ENCODE data around the gene MDH2.
"Not testable (repeated sequence)": the region's sequence is repeated elsewhere in the genome, so short reads cannot be mapped to it uniquely, and the experiment has no call there.

The MDH2 gene

DNA sequence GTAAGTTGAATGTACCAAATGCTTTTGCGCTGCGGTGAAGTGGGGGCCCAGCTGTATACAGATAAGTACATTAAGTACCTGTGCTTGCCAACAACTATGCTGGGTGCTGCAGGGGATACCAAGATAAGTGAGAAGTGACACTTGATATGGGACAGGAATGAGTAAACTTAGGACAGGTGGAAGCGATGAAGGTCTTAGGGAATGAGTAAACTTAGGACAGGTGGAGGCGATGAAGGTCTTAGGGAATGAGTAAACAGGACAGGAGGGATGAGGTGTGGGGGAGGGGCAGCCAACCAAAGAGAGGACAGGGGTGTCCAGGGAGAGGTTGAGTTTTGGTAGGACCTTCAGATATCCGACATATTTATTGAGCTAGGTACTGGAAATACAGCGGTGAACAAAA, 1.4 kb downstream of the MDH2 start:
- peak; percentile 12 for DNase-seq

DNA sequence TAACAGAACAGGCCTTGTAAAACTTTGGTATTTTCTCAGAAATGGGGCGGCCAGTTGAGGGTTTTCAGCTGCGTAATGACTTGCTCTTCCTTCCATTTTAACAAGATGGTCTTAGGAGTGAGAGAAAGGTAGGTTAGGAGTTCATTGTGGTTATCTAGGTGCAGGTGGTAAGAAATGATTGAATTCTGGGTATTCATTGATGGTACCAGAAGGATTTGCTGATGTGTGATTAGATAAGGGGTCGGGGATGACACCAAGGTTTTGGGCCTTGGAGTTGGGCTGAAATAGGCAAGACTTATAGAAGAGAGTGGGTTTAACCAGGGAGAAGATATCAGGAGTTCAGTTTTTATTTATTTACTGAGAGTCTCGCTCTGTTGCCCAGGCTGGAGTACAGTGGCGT, 2.6 kb downstream of the MDH2 start:
- DNase-seq = no peak

DNA sequence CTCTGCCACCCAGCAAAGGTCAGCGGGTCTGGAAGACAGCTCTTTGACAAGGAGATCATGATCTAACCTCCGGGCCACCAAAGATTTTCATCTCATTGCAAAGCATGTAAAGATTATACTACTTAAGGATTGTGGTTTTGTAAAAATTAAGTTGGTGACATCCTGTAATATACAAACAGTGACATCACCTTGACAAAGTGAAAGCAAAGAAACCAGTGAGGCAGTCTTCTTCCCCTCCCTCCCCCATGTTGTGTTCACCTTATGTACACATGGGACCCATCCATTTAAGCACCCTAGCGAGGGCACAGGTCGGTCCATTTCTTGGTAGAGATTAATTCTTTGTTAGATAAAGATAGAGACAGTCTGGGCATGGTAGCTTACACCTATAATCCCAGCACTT, 3.9 kb downstream of the MDH2 start:
- DNase-seq = no peak

DNA sequence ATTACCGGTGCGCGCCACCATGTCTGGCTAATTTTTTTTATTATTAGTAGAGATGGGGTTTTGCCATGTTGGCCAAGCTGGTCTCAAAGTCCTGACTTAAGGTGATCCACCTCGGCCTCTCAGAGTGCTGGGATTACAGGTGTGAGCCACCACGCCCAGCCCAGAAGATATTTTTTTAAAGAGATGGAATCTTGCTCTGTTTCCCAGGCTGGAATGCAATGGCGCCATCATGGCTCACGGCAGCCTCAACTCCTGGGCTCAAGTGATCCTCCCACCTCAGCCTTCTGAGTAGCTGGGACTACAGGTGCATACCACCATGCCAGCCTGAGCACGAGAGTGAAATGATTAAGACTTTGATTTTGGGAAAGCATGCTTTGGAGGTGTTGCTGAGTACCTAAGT, 4.8 kb downstream of the MDH2 start:
- not testable (repeated sequence) for DNase-seq

DNA sequence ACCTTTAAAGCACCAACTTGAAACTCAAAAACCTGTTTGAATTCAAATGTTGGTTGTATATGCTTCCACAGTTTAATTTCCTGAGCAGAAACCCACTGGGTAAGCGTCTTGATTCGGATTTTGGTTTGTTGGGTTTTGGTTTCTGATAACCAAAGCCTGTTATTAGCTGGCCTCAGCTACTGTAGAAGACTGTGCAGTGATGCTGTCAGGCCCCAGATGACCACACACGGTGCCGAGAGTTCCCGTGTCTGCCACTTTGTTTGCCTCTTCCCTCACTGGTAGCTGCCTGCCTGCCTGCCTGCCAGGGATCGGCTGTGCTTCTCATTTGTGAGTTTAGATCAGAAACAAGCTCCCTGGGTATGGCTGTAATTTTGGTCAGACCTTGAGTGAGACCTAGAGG, 5.6 kb downstream of the MDH2 start:
- DNase-seq = no peak

DNA sequence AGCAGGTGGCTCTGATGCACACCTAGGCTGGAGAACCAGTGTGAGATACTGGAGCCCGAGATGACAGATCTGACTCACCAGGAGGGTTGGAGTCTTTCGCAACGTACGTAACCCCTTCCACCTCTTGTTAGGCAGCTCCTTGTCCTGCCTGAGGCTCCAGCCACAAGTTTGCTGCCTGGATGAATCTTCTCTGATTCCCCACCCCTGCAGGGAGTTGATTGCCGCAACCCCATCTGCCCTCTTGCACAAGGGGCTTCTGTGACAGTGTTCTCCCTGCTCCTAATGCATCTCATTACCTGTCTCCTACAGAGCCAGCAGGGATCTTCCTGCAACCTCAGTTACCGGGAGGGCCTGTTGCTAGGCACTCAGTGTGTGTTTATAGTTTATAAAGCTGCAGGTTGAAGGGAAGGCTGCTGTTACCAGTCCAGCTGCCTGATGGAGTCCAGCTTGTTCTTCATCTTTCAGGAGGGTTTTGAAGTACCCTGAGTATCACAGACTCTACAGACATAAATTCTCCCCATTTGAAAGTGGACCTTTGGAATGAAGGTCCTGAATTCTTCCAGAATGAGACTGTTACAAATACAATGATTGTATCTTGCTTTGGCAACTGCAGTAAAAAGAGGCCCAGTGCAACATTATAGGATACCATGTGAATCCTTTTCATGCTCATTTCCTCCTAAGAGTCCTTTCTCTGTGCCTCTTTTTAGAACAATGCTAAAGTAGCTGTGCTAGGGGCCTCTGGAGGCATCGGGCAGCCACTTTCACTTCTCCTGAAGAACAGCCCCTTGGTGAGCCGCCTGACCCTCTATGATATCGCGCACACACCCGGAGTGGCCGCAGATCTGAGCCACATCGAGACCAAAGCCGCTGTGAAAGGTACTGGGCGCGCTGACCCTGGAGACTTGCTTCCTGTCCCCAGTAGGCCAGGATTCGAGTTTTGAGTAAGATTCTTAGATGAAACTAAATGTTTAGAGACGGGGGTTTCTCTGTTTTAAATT, 6.5 kb downstream of the MDH2 start:
- peak; percentile 6 for DNase-seq

DNA sequence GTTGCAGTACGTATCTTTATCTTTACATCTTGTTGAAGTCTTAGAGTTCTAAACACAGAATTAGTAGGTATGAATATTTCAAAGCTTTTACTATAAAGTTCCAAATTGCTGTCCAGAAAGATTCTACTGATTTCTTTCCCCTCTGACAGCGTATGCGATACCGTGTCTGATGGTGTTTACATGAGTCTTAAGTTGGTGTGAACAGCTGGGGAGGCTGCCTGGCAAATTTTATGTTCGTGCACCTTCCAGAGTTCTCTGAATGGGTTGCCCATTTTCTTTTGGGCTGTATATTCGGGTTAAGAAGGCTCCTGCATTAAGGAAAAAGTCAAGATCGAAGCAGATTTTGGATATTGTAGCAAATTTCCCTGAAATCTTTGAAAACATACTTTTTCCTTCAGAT, 8.3 kb downstream of the MDH2 start:
- DNase-seq = no peak

DNA sequence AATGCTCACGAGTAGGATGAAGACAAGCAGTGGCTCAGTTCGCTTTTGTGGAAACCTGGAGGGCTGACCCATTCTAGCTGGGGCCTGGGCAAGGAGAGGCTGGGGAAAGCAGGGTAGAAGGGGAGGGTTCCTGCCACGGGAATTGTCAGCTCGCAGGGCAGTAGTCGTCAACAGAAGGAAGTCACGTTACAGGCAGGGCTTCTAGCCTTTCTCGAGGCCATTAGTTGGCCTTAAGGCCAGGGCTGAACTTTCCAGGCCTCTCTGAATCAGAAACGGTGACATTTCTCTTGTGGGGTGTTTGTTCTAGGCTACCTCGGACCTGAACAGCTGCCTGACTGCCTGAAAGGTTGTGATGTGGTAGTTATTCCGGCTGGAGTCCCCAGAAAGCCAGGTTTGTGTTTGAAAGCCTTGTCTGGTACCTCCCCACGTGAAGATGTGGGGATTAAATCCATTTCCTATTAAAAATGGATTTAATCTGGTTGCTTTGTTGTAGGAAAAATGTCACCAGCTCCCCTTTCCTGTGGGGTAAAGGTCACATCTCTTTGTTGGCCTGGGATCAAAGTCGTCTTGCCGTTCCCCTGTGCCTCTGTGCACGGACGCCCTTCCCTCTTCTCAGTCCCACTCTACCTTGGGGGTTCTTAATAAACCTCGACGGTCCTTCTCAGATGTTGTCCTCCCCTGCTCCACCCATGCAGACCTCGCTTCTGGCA, 9.4 kb downstream of the MDH2 start:
- DNase-seq = no peak

DNA sequence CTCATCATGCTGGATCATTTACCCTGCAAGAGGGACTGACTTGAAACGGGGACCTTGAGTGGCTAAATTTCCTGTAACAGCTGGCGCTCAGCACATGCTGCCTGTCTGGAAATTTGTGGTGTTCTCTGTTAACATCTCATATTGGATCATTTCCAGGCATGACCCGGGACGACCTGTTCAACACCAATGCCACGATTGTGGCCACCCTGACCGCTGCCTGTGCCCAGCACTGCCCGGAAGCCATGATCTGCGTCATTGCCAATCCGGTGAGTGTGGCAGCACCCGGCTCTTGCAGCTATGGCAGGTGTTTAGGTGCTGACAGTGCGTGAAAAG, 9.9 kb downstream of the MDH2 start:
- DNase-seq = no peak

DNA sequence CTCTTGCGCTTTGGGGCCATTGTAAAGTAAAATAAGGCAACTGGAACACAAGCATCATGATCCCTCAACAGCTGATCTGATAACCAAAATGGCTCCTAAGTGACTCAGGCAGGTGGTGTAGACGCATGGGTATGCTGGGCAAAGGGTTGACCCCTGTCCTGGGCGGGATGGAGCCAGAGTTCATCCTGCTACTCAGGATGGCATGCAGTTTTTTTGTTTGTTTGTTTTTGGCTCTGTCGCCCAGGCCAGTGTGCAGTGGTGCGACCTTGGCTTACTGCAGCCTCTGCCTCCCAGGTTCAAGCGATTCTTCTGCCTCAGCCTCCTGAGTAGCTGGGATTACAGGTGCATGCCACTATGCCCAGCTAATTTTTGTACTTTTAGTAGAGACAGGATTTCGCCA, 10.8 kb downstream of the MDH2 start:
- DNase-seq = not testable (repeated sequence)

DNA sequence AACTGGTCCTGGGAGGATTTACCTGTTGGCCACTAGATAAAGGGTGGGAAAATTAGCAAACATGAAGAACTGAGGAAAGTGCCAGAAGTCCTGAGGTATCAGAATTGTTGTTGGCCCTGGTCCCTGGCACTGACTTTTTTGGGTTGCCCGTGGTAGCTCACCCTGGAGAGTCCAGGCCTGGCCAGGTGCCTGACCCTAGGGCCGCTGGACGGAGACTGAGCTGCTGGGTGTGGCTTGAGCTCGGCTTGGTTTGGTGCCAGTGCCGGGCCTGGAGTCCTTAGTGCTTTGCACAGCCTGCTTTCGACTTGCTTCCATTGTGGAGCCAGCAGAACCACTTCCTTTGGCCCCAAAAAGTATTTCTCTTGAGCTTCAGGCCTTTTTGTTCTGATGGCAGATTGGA, 12.9 kb downstream of the MDH2 start:
- DNase-seq = no peak

DNA sequence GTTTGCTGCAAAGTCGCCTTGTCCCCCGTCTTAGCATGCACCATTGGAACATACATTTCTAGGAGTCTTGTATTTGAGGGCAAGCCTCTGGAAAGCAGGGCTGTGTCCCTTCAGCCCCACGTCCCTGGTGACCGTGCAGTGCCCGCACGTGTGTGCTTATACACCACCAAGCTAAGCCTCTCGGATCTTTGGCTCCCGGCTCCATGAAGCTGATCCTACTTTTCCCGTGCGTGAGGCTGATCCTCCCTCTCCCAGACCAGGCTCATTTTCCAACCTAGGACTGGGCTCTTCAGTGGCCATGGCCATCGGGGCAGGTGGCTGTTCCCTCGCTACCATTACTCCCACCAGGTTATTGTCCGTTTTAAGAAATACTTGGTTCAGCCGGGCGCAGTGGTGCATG, 14.3 kb downstream of the MDH2 start:
- DNase-seq = no peak

DNA sequence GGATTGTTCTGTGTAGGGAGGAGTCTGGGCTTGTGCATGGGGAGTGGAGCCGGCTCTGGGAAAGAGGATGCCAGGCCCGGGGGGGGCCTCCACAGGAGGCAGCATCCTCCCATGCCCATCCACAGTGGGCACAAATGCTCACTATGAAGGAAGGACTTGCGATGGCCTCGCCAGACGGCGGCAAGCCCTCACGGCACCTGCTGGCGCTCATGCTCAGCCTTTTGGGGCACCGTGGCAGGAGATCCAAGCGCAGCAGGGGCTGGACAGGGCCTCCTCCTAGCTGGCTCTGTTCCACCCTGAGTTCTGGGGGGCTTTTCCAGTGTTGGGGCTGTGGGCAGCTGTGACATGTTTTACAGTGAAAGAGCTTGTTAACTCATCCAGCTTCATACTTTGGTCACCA, 15.2 kb downstream of the MDH2 start:
- DNase-seq = no peak

DNA sequence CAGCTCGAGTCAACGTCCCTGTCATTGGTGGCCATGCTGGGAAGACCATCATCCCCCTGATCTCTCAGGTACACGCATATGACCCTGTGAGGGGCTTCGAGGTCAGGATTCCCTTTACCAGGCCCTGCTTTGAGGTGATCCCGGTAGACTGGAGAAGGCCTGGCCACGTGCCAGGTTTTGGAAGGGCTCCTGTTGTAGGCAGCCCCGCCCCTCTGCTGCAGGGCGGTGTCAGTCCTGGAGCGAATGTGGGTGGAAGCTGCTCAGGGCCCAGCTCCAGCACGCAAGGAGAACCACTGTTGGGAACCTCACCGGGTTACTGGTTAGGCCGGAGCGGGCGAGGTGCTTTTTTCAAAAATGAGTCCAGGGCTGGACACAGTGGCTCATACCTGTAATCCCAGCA, 15.6 kb downstream of the MDH2 start:
- no peak for DNase-seq

DNA sequence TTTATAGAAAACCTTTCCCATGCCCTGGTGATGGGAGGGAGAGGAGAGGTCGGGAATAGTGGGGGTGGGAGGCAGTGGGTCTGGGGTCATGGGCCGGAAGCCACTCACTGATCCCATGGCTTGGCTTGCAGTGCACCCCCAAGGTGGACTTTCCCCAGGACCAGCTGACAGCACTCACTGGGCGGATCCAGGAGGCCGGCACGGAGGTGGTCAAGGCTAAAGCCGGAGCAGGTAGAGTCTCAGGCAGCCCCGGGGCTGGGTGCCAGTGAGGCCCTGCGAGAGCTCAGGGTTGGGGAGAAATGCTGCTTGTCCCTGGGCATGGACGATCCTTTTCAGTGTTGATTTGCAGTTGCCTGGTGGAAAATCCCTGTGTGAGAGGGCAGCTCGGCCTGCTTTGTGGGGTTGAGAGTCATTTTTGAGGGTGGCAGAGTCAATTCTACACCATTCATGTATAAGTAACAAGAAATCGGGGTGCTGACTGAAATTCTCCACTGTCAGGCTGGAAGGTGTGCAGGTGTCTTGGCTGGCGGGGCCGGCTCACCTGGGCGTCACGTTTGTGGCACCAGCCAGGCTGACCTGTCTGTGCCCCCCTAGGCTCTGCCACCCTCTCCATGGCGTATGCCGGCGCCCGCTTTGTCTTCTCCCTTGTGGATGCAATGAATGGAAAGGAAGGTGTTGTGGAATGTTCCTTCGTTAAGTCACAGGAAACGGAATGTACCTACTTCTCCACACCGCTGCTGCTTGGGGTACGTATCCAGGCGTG, 16.5 kb downstream of the MDH2 start:
- DNase-seq = no peak

DNA sequence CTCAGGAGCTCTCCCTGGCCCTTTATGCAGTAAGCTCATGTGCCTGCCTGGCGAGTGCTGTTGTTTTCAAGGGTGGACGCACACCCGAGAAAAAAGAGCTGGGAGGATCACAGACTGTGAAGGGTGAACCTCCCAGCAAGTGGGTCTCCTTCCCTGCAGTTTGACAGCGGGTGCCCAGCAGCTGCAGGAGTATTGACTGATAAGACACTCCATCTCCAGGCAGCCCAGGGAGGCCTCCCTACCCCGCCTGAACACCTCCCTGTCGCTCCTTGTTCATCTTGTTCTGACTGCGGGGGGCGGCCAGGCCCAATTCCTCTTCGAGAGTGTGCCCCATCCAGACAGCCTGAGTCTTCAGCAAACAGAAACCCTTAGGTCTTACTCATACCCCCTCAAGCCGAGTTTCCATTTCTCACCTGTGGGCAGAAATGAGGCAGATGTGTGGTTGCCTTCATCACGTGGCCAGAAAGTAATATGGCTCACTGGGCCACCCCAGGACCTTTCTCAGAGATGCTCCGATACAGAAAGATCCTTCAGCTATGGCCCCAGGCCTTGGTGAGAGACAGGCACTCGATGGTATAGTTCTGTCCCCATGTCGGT, 17.2 kb downstream of the MDH2 start:
- no peak for DNase-seq

DNA sequence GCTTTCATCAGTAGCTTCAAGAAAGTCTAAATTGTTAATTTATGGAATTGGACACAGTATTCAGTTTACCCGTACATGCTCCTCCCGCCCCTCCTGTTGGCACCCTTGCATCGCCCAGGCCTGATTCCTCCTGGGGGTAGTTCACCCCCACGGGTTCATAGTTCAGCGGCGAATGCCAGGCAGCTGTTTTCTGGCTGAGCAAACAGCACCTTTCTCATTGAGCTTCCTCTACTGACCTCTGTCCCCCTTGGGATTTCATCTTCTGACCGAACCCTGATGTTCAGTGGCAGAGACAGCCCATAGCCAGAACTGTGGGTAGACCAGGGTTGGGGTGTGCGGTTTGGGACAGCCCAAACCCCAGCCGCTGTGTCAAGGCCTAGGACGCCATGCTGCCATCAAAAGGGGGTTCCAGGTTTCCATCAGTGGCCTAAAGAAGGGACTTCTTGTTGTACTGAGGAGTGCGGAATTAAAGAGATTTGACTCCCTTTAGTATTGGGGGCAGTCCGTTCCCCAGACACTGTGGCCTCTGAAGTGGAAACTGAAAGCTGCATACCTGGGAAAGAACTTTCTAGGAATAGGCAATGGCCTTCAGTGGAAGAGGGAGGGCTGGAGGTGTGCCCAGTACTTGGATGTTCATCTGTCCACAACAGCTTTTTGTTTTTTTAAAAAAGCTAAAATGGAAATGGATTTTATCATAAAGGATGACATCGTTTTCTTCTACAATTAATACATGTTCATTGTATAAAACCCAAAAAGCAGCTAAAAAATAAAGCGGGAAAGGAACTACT, 19.0 kb downstream of the MDH2 start:
- DNase-seq = no peak

DNA sequence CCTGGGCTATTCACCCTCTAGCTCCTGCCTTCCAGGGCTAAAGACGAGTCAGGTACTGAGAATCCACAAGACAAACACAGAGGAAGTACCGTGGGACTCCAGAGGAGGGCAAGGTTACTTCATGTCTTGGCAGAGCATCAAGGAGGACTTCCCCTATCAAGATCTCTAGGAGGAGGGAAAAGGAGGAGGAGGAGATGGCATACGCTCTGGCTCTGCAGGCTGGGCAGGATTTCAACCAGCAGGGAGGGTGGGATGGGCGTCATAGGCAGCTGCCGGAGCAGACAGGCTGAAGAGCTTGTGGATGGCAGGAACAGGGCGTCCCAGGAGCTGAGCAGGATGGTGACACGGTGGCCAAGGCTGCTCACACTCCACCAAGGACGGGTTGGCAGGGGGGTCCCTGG, 21.3 kb downstream of the MDH2 start:
- DNase-seq = no peak

DNA sequence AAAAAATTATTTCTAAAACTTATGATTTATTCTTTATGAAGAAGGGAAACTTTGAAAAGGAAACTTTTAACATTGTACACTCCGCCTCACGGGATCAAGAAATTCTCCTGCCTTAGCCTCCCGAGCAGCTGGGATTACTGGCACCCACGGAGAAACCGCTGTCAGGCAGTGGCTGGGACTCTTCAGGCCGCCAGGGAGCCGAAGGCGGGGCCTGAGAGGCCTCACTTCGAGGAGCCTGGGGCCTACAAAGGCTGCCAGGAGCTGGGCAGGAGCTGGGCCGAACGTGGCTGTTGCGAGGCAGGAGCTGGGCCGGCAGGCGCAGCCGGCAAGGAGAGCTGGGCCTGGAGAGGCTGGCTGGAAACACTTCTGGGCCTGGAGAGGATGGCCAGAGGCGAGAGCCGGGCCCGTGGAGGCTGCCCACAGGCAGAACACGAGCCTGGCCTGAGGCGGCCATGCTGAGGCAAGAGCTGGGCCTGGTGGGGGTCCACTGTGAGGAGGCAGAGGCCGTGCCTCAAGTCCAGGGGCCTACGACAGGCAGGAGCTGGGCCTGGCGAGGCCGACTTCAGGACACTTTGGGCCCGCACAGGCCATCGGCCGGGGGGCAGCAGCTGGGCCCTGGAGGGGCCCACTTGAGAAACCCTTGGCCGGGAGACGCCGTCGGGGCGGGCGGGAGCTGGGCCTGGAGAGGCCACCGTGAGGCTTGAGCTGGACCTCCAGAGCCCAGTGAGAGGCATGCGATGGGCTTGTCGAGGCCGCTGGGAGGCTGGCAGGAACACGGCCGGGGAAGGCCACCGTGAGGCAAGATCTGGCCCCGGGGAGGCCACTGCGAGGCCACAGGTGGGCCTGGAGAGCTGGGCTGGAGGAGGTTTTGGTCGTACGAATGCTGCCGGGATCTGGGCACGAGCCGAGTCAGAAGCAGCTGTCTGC, 23.7 kb downstream of the MDH2 start:
- no peak for DNase-seq

DNA sequence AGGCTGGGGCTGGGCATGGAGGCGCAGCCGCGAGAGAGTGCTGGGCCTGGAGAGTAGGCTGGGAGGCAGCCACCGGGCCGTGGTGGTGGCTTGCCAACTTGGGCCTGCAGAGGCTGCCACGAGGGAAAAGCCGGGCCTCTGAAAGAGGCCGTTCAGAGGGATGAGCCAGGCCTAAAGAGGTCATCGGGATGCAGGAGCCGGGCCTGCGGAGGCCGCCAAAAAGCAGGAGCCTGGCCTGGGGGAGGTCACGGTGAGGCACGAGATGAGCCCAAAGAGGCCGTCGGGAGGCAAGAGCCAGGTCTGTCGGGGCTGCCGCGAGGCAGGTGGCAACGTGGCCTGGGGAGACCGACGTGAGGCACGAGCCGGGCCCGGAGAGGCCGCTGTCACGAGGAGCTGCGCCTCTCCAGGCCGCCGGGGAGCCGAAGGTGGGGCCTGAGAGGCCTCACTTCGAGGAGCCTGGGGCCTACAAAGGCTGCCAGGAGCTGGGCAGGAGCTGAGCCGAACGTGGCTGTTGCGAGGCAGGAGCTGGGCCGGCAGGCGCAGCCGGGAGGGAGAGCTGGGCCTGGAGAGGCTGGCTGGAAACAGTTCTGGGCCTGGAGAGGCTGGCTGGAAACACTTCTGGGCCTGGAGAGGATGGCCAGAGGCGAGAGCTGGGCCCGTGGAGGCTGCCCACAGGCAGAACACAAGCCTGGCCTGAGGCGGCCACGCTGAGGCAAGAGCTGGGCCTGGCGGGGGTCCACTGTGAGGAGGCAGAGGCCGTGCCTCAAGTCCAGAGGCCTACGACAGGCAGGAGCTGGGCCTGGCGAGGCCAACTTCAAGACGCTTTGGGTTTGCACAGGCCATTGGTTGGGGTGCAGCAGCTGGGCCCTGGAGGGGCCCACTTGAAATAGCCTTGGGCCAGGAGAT, 24.6 kb downstream of the MDH2 start:
- DNase-seq = no peak

Measured in NCI-H510A treated with DMSO at 0.1 percent for 48 hours (cell line).